ENCODE measurements around the gene TMEM115.
A peak's percentile ranks its signal among the peaks of the same experiment; 100 is the strongest.

Gene TMEM115

DNA sequence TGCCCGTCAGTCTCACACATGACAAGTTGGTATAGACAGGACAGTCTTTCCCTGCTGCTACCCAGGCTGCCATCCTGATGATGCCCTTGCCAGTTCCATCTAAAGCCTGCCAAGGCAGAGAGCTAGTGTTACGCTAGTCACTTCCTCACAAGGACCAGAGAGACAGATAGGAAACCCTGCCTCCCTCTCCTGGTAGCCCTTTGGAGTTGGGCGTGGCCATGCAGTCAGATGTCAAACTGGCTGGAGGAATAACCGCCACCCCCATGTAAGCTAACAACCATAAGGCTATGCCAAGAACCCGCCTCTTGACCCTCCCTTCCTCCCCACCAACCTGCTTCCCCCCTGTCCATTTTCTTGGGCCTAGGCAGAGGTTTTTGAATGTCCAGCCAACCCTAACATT lies 2.8 kb downstream of the TMEM115 start:
- Histone ChIP-seq H3K4me1 (ENCODE audit: control insufficient read depth, insufficient read depth, low read length) (no peaks in the 10 kb centered on the region), H3K36me3 (ENCODE audit: control insufficient read depth in 2 of 2, insufficient read depth in 1 of 2, low read length in 2 of 2) (peaks cover 0 to 61% of the 10 kb centered on the region in 2 experiments; a peak in 1 of 3 replicates), H3K4me3 (ENCODE audit: low read depth, low read length) (peak overlapping the region; percentile 82), H3K27ac (ENCODE audit: extremely low read depth, low read depth, low read length) (no peak overlapping the region), H3K9me3 (ENCODE audit: control insufficient read depth, insufficient read depth, low read depth, low read length) (no peaks in the 10 kb centered on the region)
- ChIA-PET POLR2A (interaction anchor here (1.1 to 1.9 kb wide), 4 partner anchors 9 to 124 kb away, joined by 3 to 12 read pairs (median 4); partner anchors contain the start of gene ZMYND10), CTCF (interaction anchor here (0.8 kb wide), 1 partner anchor 146 kb away, joined by 3 read pairs; no protein-coding TSS in a partner anchor)
- no peak for TF ChIP-seq ZNF549 (tag by site-specific recombination; IDR thresholded peaks at IDR 0.05)
- no peak for TF ChIP-seq ZBTB7A (tag by site-specific recombination; IDR thresholded peaks at IDR 0.05; ENCODE audit: low read depth)
- TF ChIP-seq KLF9 (tag by site-specific recombination; IDR thresholded peaks at IDR 0.05; ENCODE audit: low read depth): peak; percentile 43; the same call in 1 of the 2 replicates
- no peak for TF ChIP-seq ZNF248 (tag by site-specific recombination; IDR thresholded peaks at IDR 0.05)
- TF ChIP-seq TRIM28 (IDR thresholded peaks at IDR 0.05; ENCODE audit: borderline replicate concordance, low read length): no peak
- no peak for TF ChIP-seq ZNF600 (tag by site-specific recombination; IDR thresholded peaks at IDR 0.05)
- TF ChIP-seq ZNF24 (tag by site-specific recombination; IDR thresholded peaks at IDR 0.05): no peak
- TF ChIP-seq KLF1 (tag by site-specific recombination; IDR thresholded peaks at IDR 0.05): 0 out of 2 replicates have a peak, but pooled peaks have one; percentile 10
- peak; percentile 75 for TF ChIP-seq ZNF341 (tag by site-specific recombination; IDR thresholded peaks at IDR 0.05; ENCODE audit: low read depth)
- TF ChIP-seq SP7 (tag by site-specific recombination; IDR thresholded peaks at IDR 0.05): no peak
- TF ChIP-seq ZNF23 (tag by site-specific recombination; IDR thresholded peaks at IDR 0.05; ENCODE audit: borderline replicate concordance): no peak
- TF ChIP-seq ZNF223 (tag by site-specific recombination; IDR thresholded peaks at IDR 0.05): no peak
- TF ChIP-seq ZNF433 (tag by site-specific recombination; IDR thresholded peaks at IDR 0.05; ENCODE audit: low read depth): no peak
- no peak for TF ChIP-seq ZNF221 (tag by site-specific recombination; IDR thresholded peaks at IDR 0.05; ENCODE audit: borderline replicate concordance)
- peak; percentile 43 for TF ChIP-seq SP2 (tag by site-specific recombination; IDR thresholded peaks at IDR 0.05)
- TF ChIP-seq, protein P1, sequence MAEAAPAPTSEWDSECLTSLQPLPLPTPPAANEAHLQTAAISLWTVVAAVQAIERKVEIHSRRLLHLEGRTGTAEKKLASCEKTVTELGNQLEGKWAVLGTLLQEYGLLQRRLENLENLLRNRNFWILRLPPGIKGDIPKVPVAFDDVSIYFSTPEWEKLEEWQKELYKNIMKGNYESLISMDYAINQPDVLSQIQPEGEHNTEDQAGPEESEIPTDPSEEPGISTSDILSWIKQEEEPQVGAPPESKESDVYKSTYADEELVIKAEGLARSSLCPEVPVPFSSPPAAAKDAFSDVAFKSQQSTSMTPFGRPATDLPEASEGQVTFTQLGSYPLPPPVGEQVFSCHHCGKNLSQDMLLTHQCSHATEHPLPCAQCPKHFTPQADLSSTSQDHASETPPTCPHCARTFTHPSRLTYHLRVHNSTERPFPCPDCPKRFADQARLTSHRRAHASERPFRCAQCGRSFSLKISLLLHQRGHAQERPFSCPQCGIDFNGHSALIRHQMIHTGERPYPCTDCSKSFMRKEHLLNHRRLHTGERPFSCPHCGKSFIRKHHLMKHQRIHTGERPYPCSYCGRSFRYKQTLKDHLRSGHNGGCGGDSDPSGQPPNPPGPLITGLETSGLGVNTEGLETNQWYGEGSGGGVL (tag by site-specific recombination; IDR thresholded peaks at IDR 0.05): peak; percentile 56
- no peak for TF ChIP-seq ZBTB26 (tag by site-specific recombination; optimal IDR thresholded peaks at IDR 0.05)
- TF ChIP-seq ZNF266 (tag by site-specific recombination; IDR thresholded peaks at IDR 0.05; ENCODE audit: low read depth): no peak
- no peak for TF ChIP-seq ZNF302 (tag by site-specific recombination; IDR thresholded peaks at IDR 0.05; ENCODE audit: low read depth)
- no peak for TF ChIP-seq ZNF555 (tag by site-specific recombination; conservative IDR thresholded peaks at IDR 0.05)
- TF ChIP-seq, protein P2, sequence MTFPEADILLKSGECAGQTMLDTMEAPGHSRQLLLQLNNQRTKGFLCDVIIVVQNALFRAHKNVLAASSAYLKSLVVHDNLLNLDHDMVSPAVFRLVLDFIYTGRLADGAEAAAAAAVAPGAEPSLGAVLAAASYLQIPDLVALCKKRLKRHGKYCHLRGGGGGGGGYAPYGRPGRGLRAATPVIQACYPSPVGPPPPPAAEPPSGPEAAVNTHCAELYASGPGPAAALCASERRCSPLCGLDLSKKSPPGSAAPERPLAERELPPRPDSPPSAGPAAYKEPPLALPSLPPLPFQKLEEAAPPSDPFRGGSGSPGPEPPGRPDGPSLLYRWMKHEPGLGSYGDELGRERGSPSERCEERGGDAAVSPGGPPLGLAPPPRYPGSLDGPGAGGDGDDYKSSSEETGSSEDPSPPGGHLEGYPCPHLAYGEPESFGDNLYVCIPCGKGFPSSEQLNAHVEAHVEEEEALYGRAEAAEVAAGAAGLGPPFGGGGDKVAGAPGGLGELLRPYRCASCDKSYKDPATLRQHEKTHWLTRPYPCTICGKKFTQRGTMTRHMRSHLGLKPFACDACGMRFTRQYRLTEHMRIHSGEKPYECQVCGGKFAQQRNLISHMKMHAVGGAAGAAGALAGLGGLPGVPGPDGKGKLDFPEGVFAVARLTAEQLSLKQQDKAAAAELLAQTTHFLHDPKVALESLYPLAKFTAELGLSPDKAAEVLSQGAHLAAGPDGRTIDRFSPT (tag by site-specific recombination; IDR thresholded peaks at IDR 0.05): no peak
- peak; percentile 46; the same call in 1 of the 2 replicates for TF ChIP-seq SP3 (tag by site-specific recombination; IDR thresholded peaks at IDR 0.05)

Measured in HEK293 (cell line).